HepG2 (cell line): ENCODE results near the gene KLHL17. TPM values are rescaled to one million over a fixed set of nuclear protein-coding genes. Genes with fewer than 3 reads are reported as not detected.

ENCODE experiments used
- CENPX ChIP-seq: sonication (generic); formaldehyde crosslinking; IDR thresholded peaks from 2 replicates; pipeline ENCODE4 v1.9.0; 2021; ENCODE audit warnings: mild to moderate bottlenecking, missing genetic modification reagents, moderate library complexity
- EEA1 ChIP-seq: sonication (generic); formaldehyde crosslinking; IDR thresholded peaks from 2 replicates; pipeline ENCODE4 v1.5.1; 2020; ENCODE audit warnings: mild to moderate bottlenecking, missing genetic modification reagents, borderline replicate concordance
- HOXA3 ChIP-seq: sonication (generic); formaldehyde crosslinking; IDR thresholded peaks from 2 replicates; pipeline ENCODE4 v1.5.0; 2020; ENCODE audit warnings: missing genetic modification reagents
- JUND ChIP-seq: sonication (generic); formaldehyde crosslinking; IDR thresholded peaks from 2 replicates; pipeline ENCODE4 v1.8.0; 2022; ENCODE audit warnings: mild to moderate bottlenecking, missing genetic modification reagents
- KLF12 ChIP-seq: sonication (generic); formaldehyde crosslinking; IDR thresholded peaks from 2 replicates; pipeline ENCODE4 v1.4.0; 2020; ENCODE audit warnings: missing genetic modification reagents, borderline replicate concordance
- NCOR1 ChIP-seq: fragments of 200-600 bp; sonication (generic); IDR thresholded peaks from 2 replicates; pipeline ENCODE4 v1.7.0; 2017; ENCODE audit warnings: antibody characterized with exemption, low read length, borderline replicate concordance
- NR2F1 ChIP-seq, 2 experiments: fragments of 450-650 bp in 1 of 2; formaldehyde crosslinking in 1 of 2; IDR thresholded peaks; 2 replicates each; pipeline versions ENCODE4 v1.5.0 to v1.6.1; 2016 to 2020; ENCODE audit warnings: mild to moderate bottlenecking in 1 of 2, missing compliant biosample characterization in 1 of 2, missing genetic modification reagents in 1 of 2, moderate library complexity in 1 of 2
- RXRA ChIP-seq: sonication (generic); formaldehyde crosslinking; IDR thresholded peaks from 2 replicates; pipeline ENCODE4 v1.5.1; 2020; ENCODE audit warnings: missing genetic modification reagents
- SCMH1 ChIP-seq: sonication (generic); formaldehyde crosslinking; IDR thresholded peaks from 2 replicates; pipeline ENCODE4 v1.9.0; 2021; ENCODE audit warnings: missing genetic modification reagents, mild to moderate bottlenecking, borderline replicate concordance
- SMARCC2 ChIP-seq: fragments of 450-650 bp; IDR thresholded peaks from 2 replicates; pipeline ENCODE4 v1.6.1; 2017; ENCODE audit warnings: antibody characterized with exemption, mild to moderate bottlenecking
- SRSF1 ChIP-seq: fragments of 200-400 bp; formaldehyde crosslinking; optimal IDR thresholded peaks from 2 replicates; pipeline ENCODE3; 2017; ENCODE audit warnings: mild to moderate bottlenecking, low read depth, low read length, moderate library complexity
- YEATS2 ChIP-seq: sonication (generic); formaldehyde crosslinking; IDR thresholded peaks from 2 replicates; pipeline ENCODE4 v1.4.0; 2020; ENCODE audit warnings: missing genetic modification reagents, borderline replicate concordance
- ZBED4 ChIP-seq: sonication (generic); formaldehyde crosslinking; IDR thresholded peaks from 2 replicates; pipeline ENCODE4 v1.4.0; 2020; ENCODE audit warnings: missing genetic modification reagents, borderline replicate concordance
- ZFAT ChIP-seq: sonication (generic); formaldehyde crosslinking; conservative IDR thresholded peaks from 2 replicates; pipeline ENCODE4 v1.8.1; 2023; ENCODE audit warnings: missing genetic modification reagents, inconsistent platforms
- ZFP36 ChIP-seq: fragments of 150-350 bp; IDR thresholded peaks from 2 replicates; pipeline ENCODE4 v1.6.1; 2018; ENCODE audit warnings: borderline replicate concordance, low read length, low read depth; ENCODE audit not compliant: partially characterized antibody
- ZNF282 ChIP-seq: fragments of 450-650 bp; IDR thresholded peaks from 2 replicates; pipeline ENCODE4 v1.6.1; 2018; ENCODE audit not compliant: partially characterized antibody
- ZNF382 ChIP-seq: sonication (generic); formaldehyde crosslinking; IDR thresholded peaks from 2 replicates; pipeline ENCODE4 v1.5.0; 2020; ENCODE audit warnings: missing genetic modification reagents, mild to moderate bottlenecking, borderline replicate concordance
- ZNF44 ChIP-seq: sonication (generic); formaldehyde crosslinking; IDR thresholded peaks from 2 replicates; pipeline ENCODE4 v1.5.1; 2020; ENCODE audit warnings: mild to moderate bottlenecking, missing genetic modification reagents
- ZNF572 ChIP-seq: sonication (generic); formaldehyde crosslinking; IDR thresholded peaks from 2 replicates; pipeline ENCODE4 v1.5.1; 2020; ENCODE audit warnings: mild to moderate bottlenecking, missing genetic modification reagents
- ZNF589 ChIP-seq: sonication (generic); formaldehyde crosslinking; conservative IDR thresholded peaks from 2 replicates; pipeline ENCODE4 v1.8.0; 2022; ENCODE audit warnings: mild to moderate bottlenecking, moderate library complexity, missing genetic modification reagents
- ZNF775 ChIP-seq: sonication (generic); formaldehyde crosslinking; IDR thresholded peaks from 2 replicates; pipeline ENCODE4 v1.4.0; 2020; ENCODE audit warnings: missing genetic modification reagents, mild to moderate bottlenecking, moderate library complexity, borderline replicate concordance
- polyA plus RNA-seq, 8 experiments: library from polyadenylated mRNA; depleted of rRNA in 3 of 8; stranded (reverse) in 7 of 8; unstranded in 1 of 8; fragments of >200 nt; fragmentation: Illumina TruSeq in 4 of 8; extraction: Trizol in 4 of 8; gene quantifications; 2 replicates each; pipeline versions ENCODE4 v1.2.1 to v1.2.3, GENCODE V29; 2011 to 2016; ENCODE audit warnings: low read depth in 4 of 8, missing spikeins in 1 of 8, mixed read lengths in 1 of 8; ENCODE audit not compliant: insufficient read depth in 1 of 8
- total RNA-seq, 5 experiments: library from RNA; depleted of rRNA; stranded (reverse); fragments of >200 nt; fragmentation: Illumina TruSeq; extraction: Trizol; gene quantifications; 2 replicates each; pipeline ENCODE4 v1.2.3, GENCODE V29; 2016; ENCODE audit warnings: low read depth in 1 of 5
- TF ChIP-seq, protein P1 (sequence below): IDR thresholded peaks from 2 replicates; pipeline ENCODE4 v1.6.1; 2016; ENCODE audit warnings: control low read depth
- TF ChIP-seq, protein P2 (sequence below): sonication (generic); formaldehyde crosslinking; IDR thresholded peaks from 2 replicates; pipeline ENCODE4 v1.5.0; 2020; ENCODE audit warnings: missing genetic modification reagents

KLHL17 gene
- total and polyA plus RNA-seq, 2 of the 13 experiments (the other 11 are each of a cell fraction or from before 2014, with no cell fraction given), result 9.3 to 24.7 TPM

DNA sequence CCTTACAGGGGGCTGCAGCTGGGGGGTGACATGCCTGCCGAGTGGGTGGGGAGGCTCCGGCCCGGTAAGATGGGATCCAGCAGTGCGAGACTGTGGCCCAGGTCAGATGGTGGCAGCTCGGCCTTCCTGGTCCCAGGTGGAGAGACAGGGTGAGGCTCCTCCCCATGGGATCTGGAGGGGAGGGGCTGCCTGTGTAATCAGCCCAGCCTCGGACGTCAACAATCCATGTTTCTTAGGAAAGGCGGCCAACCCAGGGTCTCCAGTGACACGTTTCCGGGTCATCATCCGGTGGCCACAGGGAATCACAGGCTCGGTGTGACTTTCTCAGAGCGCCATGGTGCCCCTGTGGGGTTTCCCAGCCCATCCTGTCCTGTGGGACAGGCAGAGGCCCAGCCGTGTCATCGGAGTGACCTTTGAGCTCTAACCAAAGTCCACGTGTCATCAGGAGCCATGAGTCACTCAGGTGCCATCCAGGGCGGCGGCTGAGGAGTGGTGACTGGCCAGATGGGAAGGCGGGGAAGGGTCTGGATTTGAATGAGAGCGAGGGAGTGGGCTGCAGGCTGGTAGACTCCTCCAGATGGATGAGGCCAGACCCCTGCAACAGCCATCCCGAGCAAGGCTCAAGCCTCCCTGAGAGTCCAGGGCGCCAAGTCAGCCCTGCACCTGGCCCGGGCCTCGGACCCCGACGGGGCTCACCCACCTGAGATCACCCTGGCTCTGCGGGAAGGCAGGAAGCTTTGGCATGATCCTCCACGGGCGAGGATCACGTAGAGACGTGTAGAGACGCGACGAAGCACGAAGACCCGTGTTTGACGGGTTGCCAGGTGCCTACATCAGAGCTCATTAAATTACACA lies 46.1 kb downstream of the KLHL17 start (continued):
- no peak for TF ChIP-seq ZNF44
- no peak for TF ChIP-seq ZNF382 (CRISPR knock-in tag)
- peak; percentile 99 for TF ChIP-seq HOXA3
- peak; percentile 68 for TF ChIP-seq ZBED4
- TF ChIP-seq SMARCC2, result 0 out of 2 replicates have a peak, but pooled peaks have one; percentile 55
- TF ChIP-seq, protein P1, sequence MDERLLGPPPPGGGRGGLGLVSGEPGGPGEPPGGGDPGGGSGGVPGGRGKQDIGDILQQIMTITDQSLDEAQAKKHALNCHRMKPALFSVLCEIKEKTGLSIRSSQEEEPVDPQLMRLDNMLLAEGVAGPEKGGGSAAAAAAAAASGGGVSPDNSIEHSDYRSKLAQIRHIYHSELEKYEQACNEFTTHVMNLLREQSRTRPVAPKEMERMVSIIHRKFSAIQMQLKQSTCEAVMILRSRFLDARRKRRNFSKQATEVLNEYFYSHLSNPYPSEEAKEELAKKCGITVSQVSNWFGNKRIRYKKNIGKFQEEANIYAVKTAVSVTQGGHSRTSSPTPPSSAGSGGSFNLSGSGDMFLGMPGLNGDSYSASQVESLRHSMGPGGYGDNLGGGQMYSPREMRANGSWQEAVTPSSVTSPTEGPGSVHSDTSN (CRISPR knock-in tag), result 0 out of 2 replicates have a peak, but pooled peaks have one; percentile 28
- 0 out of 2 replicates have a peak, but pooled peaks have one; percentile 38 for TF ChIP-seq ZNF572
- TF ChIP-seq CENPX (CRISPR knock-in tag), result no peak
- TF ChIP-seq RXRA, result peak; percentile 90
- peak; percentile 74 to 84 for TF ChIP-seq NR2F1 (CRISPR knock-in tag; IDR thresholded peaks at IDR 0.05)
- TF ChIP-seq YEATS2 (CRISPR knock-in tag), result peak; percentile 81; the same call in 1 of the 2 replicates
- no peak for TF ChIP-seq EEA1 (CRISPR knock-in tag)
- no peak for TF ChIP-seq ZFP36
- TF ChIP-seq SRSF1, result peak; percentile 78
- TF ChIP-seq, protein P2, sequence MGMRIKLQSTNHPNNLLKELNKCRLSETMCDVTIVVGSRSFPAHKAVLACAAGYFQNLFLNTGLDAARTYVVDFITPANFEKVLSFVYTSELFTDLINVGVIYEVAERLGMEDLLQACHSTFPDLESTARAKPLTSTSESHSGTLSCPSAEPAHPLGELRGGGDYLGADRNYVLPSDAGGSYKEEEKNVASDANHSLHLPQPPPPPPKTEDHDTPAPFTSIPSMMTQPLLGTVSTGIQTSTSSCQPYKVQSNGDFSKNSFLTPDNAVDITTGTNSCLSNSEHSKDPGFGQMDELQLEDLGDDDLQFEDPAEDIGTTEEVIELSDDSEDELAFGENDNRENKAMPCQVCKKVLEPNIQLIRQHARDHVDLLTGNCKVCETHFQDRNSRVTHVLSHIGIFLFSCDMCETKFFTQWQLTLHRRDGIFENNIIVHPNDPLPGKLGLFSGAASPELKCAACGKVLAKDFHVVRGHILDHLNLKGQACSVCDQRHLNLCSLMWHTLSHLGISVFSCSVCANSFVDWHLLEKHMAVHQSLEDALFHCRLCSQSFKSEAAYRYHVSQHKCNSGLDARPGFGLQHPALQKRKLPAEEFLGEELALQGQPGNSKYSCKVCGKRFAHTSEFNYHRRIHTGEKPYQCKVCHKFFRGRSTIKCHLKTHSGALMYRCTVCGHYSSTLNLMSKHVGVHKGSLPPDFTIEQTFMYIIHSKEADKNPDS (CRISPR knock-in tag), result no peak
- no peak for TF ChIP-seq ZNF775 (CRISPR knock-in tag)
- TF ChIP-seq SCMH1, result no peak
- TF ChIP-seq NCOR1, result peak; percentile 98
- no peak; the same call in 1 of the 2 replicates for TF ChIP-seq ZNF589
- peak; percentile 99 for TF ChIP-seq JUND (CRISPR knock-in tag)
- 0 out of 2 replicates have a peak, but pooled peaks have one; percentile 77 for TF ChIP-seq KLF12 (CRISPR knock-in tag)
- TF ChIP-seq ZFAT (CRISPR knock-in tag), result no peak
- TF ChIP-seq ZNF282, result no peak
